ENCODE data around the gene TRAPPC10.

The TRAPPC10 gene

DNA sequence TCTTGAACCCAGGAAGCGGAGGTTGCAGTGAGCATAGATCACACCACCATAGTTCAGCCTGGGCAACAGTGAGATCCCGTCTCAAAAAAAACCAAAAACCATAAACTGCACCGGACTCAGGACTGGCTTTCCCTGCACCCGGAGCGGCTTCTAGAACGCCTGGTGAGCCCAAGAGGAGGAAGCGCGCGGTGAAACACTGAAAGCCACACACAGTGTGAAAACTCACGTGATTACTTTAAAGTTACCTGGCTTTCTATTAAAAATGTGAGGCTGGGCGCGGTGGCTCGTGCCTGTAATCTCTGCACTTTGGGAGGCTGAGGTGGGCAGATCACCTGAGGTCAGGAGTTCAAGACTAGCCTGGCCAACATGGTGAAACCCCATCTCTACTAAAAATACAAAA is 7.0 kb upstream of the TRAPPC10 start:
- DNase-seq = no peak

DNA sequence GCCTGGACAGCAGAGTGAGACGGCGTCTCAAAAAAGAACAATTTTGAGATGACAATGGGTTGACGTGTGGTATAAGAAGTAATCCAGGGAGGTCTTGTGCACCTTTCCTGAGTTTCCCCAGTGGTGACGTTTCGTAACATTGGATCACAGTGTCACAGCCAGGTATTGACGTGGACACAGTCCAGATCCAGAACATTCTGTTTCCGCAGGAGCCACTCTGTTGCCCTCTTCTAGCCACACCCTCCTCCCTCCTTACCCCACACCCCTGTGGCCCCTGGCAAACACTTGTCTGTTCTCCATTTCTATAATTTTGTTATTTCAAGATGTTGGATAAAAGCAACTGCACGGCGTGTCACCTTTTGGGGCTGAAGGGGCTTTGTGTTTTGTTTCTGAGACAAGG is 6.5 kb upstream of the TRAPPC10 start:
- no peak for DNase-seq

DNA sequence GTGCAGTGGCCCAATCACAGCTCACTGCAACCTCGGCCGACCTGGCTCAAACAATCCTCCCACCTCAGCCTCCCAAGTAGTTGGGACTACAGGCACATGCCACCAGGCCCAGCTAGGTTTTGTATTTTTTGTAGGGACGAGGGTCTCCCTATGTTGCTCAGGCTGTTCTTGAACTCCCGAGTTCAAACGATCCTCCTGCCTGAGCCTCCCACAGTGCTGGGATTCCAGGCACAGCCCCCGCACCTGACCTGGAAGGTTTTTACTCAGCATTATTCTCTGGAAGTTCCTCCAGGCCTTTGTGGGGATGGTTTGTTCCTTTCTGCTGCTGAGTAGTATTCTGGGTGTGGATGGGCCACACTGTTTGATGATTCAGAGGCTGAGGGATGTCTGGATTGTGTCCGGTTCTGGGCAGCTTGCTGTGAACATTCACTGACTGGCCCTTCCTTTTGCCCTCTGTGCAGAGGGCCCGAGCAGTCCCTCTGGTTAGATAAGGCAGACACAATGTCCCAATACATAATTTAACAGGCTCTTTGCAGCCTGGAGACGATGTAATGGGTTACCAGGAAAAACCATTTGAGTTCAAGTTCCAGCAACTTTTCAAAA is 6.0 kb upstream of the TRAPPC10 start:
- no peak for DNase-seq

DNA sequence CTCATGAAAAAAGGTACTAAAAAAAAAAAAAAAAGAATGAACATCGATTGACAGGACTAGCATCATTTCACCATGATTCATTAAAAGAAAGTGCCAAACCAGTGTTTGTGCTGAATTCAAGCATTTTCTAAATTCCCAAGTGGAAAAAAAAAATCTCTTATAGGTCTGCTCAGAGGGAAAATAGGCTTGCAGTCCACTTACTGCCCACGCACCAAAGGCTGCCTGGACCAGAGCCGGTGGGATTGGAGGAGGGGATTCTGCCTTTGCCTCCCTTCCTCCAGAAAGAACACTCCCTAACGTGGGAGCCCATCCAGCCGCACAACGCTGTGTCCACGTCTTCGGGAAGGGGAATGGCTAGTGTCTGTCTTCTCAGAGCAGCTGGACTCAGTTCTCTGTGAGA is 5.5 kb upstream of the TRAPPC10 start:
- DNase-seq = no peak

DNA sequence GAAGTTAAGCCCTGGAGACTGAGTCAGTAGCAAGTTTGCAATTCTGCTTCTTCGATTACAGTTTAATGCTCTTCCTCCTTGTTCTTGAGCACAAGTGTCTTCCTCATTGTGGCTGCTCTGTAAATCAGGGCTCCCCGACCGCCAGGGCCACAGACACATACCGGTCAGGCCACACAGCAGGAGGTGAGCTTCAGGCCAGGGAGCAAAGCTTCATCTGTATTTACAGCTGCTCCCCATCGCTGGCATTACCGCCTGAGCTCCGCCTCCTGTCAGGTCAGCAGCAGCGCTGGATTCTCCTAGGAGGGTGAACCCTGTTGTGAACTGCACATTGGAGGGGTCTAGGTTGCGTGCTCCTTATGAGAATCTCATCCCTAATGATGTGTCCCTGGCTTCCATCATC is 1.7 kb upstream of the TRAPPC10 start:
- no peak for DNase-seq

DNA sequence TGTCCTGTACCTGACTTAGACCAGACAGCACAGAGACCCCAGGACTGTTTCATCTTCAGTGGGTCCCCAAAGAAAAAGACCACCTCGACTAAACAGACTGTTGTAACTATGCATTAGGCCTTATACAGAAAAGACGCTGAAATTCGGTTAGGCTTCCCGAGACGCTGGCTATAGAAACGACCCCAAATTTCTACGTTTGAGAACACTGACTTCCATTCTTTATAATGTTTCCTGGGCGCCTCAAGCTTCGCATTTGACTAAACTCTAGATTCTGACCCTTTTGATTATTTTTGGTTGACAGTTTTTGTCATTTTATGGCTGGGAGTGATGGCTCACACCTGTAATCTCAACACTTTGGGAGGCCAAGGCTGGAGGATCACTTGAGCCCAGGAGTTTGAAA is 986 bp upstream of the TRAPPC10 start:
- DNase-seq = no peak

DNA sequence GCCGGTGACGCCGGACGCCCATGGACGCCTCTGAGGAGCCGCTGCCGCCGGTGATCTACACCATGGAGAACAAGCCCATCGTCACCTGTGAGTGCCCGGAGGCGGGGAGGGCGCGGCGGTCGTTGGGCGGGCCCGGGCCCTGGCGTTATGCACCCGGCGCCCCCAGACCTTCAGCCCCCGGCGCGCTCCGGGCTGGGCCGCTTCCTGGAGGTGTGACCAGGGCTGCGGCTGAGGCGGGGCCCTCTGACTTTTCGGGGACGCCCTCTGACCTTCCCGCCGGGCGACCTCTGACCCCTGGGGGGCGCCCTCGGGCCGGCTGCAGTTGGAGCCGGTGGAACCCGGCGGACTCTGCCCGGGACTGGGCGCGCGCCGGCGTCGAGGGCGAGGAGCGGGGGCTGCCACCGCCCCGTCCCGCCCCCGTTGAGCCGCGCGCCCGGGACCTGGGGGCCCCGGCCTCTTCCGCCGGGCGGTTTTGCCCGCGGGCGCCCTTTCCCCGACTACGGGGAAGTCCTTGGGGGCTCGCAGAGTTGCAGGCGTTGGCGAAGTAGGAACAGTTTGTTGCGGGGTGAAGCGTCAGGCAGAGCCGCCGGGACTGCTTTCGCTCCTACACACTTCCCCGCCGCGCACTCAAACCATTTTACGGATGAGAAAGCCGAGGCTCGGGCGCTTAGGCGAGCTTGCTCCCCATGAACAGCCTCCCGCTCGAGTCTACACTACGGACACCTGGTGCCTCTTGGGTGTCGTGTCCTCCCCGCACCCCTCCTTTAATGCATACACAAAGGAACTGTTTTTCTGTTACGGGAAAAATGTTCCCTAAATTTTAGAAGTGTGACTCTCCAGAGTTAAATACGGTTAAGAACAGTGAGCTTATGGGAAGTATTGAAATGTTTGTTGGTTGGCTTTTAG is 618 bp downstream of the TRAPPC10 start:
- DNase-seq = peak; percentile 81 to 83

DNA sequence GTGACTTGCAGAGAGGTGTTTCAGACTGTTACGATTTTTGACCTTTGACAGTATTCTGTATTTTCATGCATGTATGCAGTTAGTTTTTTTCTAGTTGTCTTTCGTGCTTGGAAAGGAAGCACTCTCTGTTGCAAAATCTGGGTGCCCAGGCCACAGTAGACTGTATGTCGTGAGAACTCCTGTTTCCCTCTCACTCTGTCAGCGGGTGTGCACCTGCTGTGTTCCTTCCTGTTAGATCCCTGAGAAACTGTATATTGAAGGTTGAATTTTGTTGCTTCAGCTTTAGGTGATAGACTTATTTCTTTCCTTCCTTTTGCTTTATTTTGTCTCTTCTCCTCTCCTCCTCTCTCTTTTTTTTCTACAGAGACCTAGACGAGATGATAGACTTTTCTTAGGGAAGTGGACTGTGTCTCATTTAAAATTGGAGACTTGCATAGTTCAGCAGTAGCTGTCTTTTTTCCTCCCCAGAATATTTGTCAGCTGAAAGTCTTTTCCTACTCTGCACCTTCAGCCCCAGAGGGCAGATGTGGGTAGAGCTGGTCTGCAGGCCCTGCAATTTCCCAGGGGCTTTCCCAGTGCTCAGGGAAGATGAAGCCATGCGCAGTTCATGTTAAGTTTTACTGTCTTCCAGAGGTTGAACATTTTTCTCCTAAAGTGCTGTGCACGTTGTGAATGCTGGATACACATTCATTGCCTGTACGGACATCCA is 1.4 kb downstream of the TRAPPC10 start:
- DNase-seq = peak; percentile 39 to 47

DNA sequence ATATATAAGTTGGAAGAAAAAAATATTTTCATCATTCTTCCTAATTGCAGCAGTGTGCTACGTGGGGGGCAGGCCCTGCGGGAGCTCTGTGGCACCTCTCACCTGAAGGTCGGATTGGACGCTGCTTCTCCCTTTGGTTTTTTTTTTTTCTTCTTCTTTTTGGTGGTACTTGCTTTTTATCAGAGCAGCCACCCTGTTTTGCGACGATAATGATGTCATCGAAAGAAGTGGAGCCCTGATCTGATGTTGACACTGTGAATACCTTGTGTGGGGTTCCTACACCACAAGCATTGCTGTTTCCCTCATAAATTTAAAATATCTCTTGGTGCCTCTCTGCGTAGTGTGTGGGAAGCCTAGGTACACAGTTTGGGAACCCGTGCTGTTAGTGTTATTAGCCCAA is 5.5 kb downstream of the TRAPPC10 start:
- DNase-seq = no peak

DNA sequence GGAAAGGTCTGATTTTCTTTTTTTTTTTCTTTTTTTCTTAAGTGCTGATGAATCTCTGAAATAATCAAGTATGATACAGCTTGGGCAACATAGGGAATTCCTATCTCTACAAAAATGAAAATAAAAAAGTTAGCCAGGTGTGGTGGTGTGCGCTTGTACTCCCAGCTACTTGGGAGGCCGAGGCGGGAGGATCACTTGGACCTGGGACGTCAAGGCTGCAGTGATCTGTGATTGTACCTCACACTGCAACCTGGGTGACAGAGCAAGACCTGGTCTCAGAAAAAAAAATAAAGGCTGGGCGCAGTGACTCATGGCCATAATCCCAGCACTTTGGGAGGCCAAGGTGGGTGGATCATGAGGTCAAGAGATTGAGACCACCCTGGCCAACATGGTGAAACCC is 6.0 kb downstream of the TRAPPC10 start:
- no peak for DNase-seq

DNA sequence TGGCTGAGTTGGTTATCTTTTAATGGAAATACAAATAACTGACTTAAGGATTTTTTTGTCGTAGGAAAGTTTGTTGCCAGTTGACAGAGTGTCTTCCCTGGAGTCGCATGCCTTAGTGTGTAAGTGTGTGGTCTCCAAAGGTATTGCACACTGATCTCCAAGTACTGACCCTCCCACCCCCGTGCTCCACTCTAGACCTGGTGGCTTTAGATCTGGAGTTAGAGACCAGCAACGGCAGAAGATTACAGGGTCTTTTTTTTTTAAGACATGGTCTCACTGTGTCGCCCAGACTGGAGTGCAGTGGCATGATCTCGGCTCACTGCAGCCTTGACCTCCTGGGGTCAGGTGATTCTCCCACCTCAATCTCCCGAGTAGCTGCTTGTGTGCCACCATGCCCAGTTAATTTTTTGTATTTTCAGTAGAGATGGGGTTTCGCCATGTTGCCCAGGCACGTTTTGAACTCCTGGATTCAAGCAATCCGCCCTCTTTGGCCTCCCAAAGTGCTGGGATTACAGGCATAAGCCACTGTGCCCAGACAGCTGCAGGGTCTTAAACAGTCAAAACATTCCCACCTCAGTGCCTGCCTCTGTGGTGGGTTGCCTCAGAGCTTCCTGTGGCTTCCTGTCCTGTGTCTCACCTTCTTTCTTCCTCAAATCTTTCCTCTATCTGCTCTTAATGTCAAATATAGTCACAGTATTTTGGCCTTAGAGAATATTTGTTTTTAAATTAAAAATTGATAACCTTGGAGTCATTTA is 6.9 kb downstream of the TRAPPC10 start:
- no peak for DNase-seq

DNA sequence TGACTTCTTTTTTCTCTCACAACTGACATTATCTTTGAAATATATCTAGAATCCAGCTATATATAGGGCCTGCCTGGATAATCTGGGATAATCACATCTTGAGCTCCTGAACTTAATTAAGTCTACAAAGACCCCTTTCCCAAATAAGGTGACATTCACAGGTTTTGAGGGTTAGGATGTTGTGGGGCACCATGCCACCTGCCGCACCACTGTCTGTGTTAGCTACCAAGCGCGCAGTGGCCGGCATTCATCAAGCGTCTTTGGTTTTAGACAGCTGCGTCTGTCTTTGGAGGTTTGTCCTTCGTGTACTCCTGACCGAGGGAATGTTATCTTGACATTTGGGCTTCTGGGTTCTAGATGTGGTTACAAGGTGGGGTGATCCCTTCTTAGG is 7.5 kb downstream of the TRAPPC10 start:
- DNase-seq = no peak

DNA sequence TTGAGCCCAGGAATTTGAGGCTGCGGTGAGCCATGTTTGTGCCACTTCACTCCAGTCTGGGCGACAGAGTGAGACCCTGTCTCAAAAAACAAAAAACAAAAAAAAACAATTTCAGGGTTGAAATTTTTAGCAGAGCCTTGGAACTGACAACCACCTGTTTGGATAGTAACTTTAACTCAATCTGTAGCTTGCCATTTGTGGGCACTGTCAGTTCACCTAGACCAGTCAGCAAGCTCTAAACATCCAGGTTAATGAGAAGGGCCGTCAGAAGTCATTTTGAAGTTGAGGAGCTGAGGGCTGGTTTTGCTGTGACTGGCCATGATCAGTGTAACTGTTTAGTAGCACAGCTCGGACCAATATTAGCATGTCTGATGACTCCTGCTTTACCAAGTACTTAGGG is 8.4 kb downstream of the TRAPPC10 start:
- DNase-seq = no peak

DNA sequence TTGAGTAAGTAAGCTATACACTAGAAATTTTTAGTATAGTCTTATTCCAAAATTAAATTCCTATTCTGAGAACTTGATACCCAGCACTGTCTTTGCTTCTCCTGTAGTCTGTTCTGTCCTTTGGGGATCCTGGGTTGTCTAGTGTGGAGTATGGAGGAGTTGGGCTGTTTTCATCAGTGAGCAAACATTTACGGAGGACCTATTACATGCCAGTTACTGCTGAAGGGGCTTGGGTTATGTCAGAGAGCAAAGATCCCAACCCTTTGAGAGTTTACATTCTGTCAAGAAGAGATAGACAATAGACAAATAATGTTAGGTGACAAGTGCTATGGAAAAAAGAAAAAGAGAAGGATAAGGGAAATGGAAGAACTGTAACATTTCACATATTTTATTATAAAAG is 9.0 kb downstream of the TRAPPC10 start:
- no peak for DNase-seq

DNA sequence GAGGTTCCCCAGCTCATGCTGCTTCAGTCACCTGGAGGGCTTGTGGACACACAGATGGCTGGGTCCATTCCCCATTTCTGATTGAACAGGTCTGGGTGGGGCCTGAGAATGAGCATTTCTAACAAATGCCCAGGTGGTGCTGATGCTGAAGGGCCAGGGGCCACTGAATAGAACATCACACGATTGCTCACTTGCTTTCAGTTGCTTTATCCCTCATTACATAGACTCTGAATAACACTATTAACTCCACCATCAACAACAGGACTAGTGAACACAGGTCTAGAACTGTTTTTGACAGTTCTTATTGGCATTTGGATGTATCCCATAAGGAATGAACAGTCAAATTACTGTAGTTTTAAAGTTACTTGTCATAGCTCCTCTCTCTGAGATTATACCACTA is 12.1 kb downstream of the TRAPPC10 start:
- no peak for DNase-seq

DNA sequence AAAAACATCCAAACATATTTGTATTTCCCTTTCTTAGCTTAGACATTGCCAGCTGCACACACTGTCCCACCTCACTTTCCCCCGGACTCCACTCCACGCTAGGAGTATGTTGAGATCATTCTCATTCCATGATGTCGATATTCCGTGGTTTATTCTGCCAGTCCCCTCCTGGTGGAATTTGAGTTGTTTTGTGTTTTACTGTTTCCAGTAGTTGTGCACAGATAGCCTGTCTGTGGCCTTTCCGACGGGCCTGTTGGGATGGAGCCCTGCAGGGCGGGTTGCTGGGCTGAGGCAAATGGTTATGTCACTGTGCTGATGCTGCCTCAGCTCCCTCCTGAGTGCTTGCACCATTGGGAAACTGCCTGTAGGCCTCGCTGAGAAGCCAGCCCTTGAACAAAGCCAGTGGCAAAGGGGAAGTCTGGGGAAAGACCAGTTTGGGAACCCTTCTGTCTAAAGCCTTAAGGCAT is 12.8 kb downstream of the TRAPPC10 start:
- DNase-seq = no peak

DNA sequence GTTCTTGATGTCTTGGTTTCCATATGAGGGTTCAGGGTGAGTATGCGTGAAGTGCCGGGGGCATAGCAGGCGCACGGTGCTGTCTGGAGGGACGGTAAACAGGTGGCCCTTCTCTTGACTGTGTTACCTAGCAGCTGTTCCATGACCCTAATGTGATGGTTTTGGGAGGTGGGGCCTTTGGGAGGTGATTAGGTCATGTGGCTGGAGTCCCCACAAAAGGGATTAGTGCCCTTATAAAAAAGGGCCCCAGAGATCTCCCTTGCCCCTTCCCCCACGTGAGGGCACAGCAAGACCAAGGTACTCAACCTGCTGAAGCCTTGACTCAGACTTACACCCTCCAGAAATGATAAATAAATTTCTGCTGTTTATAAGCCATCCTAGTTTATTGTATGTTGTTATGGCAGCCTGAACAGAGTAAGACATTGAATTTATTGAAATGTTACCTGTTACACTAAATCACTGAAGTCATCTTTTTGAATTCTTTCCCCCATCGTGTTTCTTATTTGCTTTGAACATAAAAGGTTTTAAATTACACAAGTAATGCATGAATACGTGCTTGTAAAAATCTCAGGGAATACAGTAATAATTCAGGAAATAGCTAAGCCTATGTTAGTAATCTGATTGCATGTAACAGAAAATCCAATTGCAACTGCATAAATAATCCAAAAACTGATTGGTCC is 15.6 kb downstream of the TRAPPC10 start:
- DNase-seq = no peak

DNA sequence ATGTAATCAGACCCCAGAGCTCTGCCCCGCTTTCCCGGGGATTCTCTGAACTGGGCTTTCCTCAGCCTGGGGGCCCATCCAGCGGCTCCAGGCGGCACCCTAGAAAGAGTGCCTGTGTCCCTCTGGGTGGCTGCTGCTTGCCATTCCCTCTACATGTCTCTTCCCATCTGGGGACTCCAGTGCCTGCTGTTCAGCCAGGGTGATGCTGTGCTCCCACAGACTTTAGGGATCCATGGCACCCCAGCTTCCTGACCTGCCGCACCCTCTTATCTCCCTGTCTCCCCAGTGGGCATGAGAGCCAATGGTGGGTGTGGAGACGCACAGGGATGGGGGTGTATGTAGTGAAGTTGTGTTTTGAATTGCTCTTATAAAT is 16.2 kb downstream of the TRAPPC10 start:
- no peak for DNase-seq

DNA sequence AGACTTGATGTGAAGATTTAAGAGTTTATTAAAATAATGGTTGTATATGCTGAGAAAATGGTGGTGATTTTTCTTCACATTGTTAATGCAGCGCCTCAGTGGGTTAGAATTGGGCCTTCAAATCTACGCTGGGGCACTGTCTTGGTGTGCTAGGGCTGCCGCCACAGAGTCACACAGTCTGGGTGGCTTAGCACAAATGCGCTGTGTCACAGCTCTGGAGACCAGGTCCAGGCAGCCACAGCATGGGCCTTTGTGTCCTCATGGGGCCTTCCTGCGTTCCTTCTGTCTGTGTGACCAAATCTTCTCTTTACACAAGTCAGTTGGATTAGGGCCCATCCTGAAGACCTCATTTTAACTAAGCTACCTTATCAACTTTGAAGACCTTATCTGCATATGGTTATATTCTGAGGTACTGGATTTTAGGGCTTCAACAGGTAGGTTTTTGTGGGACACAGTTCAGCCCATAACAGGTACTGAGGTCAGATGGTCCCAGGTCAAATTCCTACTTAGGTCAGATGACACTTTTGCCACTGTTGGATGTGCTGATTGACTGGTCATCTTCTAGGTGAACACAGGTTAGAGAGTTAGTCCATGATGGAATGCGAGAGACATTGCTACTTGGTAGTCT is 17.5 kb downstream of the TRAPPC10 start:
- DNase-seq = no peak

DNA sequence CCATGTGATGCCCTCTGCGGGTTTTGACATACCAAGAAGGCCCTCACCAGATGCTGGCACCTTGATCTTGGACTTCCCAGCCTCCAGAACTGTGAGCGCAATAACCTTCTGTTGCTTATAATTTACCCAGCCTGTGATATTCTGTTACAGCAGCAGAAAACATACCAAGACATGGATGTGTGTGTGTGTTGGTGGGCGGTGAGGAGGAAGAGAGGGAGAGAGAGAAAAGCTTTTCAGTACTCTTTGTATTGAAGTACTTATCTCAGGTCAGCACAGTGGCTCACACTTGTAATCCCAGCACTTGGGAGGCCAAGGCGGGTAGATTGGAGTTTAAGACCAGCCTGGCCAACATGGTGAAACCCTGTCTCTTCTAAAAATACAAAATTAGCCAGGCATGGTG is 23.1 kb downstream of the TRAPPC10 start:
- no peak for DNase-seq

DNA sequence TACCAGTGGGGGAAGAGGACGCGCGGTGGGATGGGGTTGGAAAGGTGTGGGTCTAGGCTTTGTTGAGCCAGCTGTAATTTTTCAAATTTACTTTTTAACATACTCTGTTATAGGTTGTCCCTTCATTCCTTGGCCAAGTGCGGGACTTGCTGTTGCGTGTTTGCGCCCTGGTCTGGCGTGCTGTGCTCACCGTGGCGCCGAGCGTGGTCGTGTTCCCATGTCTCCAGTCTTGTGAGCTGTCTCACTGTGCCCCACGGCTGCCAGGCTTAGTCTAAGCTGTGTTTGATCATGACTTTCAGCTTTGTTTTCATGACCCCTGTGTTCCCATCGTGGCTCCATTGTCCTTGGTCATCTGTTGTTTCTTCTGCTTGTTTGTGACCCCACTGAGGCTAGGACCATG is 26.0 kb downstream of the TRAPPC10 start:
- DNase-seq = no peak

DNA sequence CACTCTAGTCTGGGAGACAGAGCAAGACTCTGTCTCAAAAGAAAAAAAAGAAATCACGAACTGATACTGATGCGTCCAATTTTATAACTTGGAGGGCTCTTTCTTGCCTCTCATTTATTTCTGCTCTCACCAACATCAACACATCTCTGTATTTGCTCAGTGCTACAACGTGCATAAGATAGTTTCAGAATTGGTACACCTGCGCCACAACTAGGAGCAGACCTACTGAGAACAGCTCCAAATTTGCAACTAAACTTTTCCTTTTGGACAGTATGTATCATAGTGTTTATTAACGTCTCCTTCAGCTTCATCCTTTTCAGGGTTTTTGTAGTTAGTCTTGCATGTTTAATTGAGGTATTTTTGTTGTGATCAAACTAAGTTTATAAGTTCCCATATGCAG is 27.7 kb downstream of the TRAPPC10 start:
- no peak for DNase-seq

Data from activated CD4-positive, alpha-beta T cell treated with anti-CD3 and anti-CD28 coated beads for 4 hours (primary cell).